ENCODE results near the gene ACTN4.

ACTN4 gene

DNA sequence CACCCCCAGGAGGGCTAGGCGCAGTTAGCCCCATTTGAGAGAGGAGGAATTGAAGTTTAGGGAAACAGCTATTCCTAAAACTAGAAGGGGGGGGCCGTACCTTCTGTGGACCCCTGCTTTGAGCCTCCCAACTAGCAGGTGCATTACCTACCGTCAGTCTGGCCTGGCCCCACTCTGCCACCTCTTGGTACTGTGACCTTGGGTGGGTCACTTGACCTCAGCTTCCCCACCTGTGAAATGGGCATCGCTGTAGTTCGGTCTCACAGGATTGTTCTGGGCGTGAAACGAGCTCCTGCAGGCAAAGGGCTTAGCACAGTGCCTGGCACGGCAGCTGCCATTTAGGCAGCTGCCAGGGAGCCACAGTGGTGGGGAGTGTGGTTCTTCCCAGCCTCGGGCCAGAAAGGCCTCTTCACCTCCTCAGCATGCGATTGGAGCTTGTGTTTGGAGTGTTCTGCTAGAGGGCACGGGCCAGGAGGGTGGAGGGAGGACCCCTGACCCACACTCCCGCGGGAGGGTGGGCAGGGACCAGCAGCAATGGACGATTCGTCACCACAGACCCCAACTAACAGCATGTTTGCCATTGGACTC is 64.8 kb downstream of the ACTN4 start:
- no peak for FAIRE-seq

- FAIRE-seq = no peak
Measured at GRCh38 chr19:38713227-38713649, 65.8 kb downstream of the ACTN4 start.

GRCh38 chr19:38713865-38714264 is 66.4 kb downstream of the ACTN4 start:
- FAIRE-seq = no peak

GRCh38 chr19:38714354-38714778 is 66.9 kb downstream of the ACTN4 start:
- no peak for FAIRE-seq

GRCh38 chr19:38715555-38715954 is 68.1 kb downstream of the ACTN4 start:
- FAIRE-seq = no peak

DNA sequence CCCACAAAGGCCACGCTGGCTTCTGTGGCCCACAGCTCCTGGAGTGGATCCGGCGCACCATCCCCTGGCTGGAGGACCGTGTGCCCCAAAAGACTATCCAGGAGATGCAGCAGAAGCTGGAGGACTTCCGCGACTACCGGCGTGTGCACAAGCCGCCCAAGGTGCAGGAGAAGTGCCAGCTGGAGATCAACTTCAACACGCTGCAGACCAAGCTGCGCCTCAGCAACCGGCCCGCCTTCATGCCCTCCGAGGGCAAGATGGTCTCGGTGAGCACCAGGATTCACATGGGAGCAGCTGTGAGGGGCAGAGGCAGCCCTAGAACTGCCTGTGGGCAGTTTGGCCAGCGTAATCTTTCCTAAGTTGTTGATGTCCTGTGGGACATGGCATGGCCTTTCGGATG is 69.6 kb downstream of the ACTN4 start:
- no peak for FAIRE-seq

GRCh38 chr19:38717855-38718254 is 70.4 kb downstream of the ACTN4 start:
- no peak for FAIRE-seq

- FAIRE-seq = no peak
Measured at GRCh38 chr19:38718747-38719543, 71.5 kb downstream of the ACTN4 start.

DNA sequence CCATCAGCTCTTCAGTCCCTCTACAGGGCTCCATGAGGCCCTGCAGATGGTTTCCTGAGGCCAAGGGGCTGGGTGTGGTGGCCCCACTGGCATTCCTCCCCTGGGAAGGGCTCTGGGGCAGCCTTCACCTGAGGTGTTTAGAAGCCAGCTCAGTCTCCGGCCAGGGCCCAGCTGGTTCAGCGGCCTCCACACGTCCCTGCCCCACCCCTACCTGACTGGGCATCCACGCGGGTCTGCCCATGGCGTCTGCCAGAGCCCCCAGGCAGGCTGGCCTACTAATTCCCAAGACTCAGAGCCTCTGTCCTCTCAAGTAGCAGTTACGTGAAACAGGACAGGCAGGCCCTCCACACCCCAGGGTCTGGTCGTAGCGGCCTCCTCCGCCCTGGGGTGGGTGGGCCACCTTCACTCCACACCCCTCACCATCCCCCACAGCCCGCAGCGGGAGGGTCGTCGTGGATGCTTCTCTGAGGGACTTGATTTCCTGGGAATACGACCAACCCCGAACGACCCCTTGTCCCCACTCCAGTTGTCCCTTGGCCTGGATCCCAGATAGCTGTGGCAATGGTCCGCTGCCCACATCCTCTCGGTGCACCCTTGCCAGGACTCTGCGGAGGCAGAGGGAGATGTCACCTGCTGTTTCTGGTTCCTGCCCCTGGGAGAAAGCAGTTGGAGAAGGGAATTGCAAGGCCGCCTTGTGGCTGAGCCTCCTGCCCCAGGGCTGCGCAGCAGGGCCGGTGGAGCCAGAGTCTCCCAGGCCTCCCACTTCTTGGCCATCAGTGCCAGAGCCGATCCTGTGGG is 72.5 kb downstream of the ACTN4 start:
- FAIRE-seq = no peak

- no peak for FAIRE-seq
Measured at GRCh38 chr19:38720559-38721236, 73.2 kb downstream of the ACTN4 start.

GRCh38 chr19:38721496-38721895 is 74.0 kb downstream of the ACTN4 start:
- no peak for FAIRE-seq

DNA sequence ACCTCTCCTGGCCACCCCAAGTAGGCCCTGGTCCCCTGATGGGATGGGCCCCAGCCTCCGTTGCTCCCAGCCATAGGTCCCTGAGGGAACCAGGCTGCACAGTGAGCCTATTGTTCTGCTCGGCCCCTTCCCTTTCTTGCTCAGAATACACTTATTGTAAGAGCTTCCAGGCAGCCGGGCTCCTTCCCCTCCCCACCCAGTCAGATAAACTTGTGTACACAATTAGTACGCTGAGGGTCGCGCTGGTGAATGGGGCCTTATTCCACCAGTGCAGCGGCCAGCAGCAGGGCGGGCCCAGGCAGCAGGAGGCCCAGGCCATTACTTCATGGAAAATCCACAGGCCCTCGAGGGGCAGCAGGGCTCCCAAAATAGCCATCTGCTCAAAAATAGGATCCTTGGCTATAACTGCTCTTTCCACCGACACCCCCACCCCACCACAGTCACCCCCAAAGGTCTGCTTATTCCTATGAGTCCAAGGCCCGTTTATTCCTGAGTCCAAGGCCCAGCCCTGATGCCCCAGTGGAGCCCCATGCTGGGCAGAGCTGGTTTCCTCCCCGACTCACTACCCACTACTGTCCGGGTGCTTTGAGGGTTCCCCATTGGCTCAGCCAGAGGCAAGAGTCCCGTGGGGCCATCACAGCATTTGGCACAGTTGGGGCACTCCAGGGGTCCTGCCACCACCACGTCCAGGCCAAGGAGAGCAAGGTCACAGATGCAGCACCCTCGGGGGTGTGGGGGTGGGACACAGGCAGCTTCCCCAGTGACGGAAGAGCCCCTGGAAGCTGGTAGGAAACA is 74.7 kb downstream of the ACTN4 start:
- FAIRE-seq = no peak

- FAIRE-seq = no peak
Measured at GRCh38 chr19:38722947-38723605, 75.6 kb downstream of the ACTN4 start.

- no peak for FAIRE-seq
Measured at GRCh38 chr19:38723606-38723965, 76.1 kb downstream of the ACTN4 start.

GRCh38 chr19:38723990-38724854 is 76.8 kb downstream of the ACTN4 start:
- FAIRE-seq = no peak

GRCh38 chr19:38725469-38726283 is 78.2 kb downstream of the ACTN4 start:
- FAIRE-seq = no peak

- FAIRE-seq = no peak
Measured at GRCh38 chr19:38726284-38726673, 78.8 kb downstream of the ACTN4 start.

- no peak for FAIRE-seq
Measured at GRCh38 chr19:38726761-38727301, 79.4 kb downstream of the ACTN4 start.

- no peak for FAIRE-seq
Measured at GRCh38 chr19:38727306-38727867, 79.9 kb downstream of the ACTN4 start.
